Measurements from ENCODE around the gene EXOC3. TPM values are rescaled to one million over a fixed set of nuclear protein-coding genes. Genes with fewer than 3 reads are reported as not detected.

EXOC3 gene
- total RNA-seq, 1 donor from 2014 or later: 66.4 TPM

DNA sequence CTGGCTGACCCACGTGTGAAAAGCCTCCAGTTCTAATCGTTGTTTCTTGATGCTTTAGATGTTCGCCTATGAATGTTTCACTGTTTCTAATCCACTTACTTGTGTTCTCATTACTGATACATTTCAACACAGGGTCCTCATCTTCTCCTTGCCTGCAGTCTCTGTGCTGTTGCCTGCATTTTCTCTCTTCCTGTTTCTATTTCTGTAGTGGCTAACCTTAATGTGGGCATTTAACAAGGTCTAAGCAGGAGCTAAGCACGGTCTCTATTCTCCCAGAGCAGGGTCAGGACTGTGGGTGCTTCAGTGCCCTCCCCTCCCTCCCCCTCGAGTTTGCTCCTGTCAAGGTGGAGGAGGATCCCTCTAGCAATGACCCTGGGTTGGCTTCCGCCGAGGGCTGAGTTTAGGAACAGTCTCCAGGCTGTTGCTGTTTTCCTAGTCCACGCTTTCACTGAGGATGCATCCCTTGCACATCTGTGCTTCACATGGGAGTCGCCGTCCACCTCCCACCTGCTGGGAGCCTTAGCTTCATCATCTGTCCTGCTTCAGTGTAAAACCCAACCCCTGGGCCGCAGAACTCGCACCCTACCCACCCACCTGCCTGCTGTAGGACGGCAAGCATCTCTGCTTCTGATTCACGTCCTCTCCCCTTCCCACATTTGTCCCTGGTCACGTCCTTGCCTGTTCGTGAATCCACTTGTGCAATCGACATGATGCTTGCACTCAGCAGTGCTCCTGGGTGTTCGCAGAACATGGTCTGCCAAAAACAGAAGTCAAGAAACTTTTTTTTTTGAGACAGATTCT, 2.4 kb upstream of the EXOC3 start:
- Mint-ChIP-seq H3K36me3 (ENCODE audit: low read depth) (peaks cover 7% of the 10 kb centered on the region), H3K9me3 (no peaks in the 10 kb centered on the region), H3K27ac (no peak overlapping the region), H3K4me1 (ENCODE audit: low read depth) (peaks cover 27% of the 10 kb centered on the region), H3K4me3 (ENCODE audit: low read depth) (peak overlapping the region; percentile 2), H3K27me3 (ENCODE audit: low read depth) (no peaks in the 10 kb centered on the region)
- no peak for DNase-seq (ENCODE audit: low spot score)
- intact Hi-C loops (cut with micrococcal nuclease): no loop called here

DNA sequence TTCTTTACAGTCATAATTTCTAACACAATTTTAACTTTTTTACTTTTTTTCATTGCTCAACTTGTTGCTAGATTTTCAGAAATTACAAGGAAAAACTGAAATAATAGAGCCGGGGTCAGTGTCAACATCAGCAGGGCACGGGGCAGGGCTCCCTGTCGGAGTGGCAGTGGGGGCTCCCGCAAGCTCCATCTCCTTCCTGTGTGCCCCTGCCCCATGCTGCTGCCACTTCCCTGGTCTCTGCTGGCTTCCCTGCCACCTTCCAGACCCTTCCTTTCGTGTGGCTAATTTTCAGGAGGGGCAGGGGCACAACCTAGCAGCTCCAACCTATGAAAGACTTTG, 1.0 kb upstream of the EXOC3 start:
- intact Hi-C loops (cut with micrococcal nuclease): no loop called here
- peaks cover 33% of the 10 kb centered on the region for H3K4me1 Mint-ChIP-seq (ENCODE audit: low read depth)
- H3K27ac Mint-ChIP-seq: peak overlapping the region; percentile 96
- DNase-seq (ENCODE audit: low spot score): no peak
- H3K9me3 Mint-ChIP-seq: no peaks in the 10 kb centered on the region
- H3K27me3 Mint-ChIP-seq (ENCODE audit: low read depth): no peaks in the 10 kb centered on the region
- H3K36me3 Mint-ChIP-seq (ENCODE audit: low read depth): peaks cover 17% of the 10 kb centered on the region
- peak overlapping the region; percentile 97 for H3K4me3 Mint-ChIP-seq (ENCODE audit: low read depth)

DNA sequence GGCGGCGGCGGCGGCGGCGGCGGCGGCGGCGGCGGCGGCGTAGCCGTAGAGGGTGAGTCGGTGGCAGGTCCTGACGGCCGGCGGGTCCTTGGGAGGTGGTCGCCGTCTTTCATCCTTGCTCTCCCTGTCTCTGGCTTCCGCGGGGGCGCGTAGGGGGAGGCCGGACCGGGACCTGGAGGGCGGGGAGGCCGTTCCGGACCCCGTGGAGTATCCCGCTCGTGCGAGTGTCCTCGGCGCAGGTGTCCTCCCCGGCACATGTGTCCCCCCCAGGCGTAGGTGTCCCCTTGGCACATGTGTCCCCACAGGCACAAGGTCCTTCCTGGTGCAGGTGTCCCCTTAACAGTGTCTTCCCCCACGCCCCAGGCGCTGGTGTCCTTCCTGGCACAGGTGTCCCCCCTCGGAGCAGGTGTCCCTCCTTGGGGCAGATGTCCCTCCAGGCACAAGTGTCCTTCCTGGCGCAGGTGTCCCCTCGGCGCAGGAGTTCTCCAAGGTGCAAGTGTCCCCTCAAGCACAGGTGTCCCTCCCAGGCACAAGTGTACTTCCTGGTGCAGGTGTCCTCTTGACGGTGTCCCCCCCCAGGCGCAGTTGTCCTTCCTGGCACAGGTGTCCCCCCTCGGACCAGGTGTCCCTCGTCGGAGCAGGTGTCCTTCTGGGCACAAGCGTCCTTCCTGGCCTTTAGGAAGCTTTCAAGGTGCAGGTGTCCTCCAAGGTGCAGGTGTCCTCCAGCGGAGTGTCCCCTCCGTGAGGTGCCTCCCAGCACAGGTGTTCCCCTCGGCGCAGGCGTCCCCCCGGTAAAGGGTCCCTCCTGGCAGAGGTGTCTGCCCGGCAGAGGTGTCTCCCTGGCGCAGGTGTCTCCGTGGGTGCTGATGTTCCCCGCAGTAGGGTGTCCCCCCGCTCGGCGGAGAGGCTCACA, 519 bp downstream of the EXOC3 start:
- intact Hi-C loops (cut with micrococcal nuclease): no loop called here
- H3K9me3 Mint-ChIP-seq: no peaks in the 10 kb centered on the region
- peak overlapping the region; percentile 79 for H3K27ac Mint-ChIP-seq
- DNase-seq (ENCODE audit: low spot score): no peak
- H3K4me3 Mint-ChIP-seq (ENCODE audit: low read depth): peak overlapping the region; percentile 84
- H3K4me1 Mint-ChIP-seq (ENCODE audit: low read depth): peaks cover 34% of the 10 kb centered on the region
- no peaks in the 10 kb centered on the region for H3K27me3 Mint-ChIP-seq (ENCODE audit: low read depth)
- peaks cover 32% of the 10 kb centered on the region for H3K36me3 Mint-ChIP-seq (ENCODE audit: low read depth)

DNA sequence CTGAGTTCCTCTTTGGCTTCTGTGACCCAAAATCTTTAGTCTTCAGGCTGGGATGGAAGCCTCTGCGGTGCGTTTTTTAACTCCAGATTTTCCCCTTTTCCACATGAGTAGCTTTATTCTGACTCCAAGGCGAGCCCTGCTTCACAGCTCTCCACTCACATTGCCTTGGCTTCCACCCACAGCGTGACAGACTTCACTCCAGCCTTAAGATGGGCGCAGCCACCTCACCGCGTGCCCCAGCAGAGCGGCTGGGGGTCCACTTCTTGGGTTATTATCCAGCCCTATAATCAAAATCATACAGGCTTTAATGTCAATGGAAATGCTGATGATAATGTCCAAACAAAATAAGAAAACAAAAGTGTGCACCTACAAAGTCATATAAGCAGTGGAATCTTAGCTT, 1.2 kb downstream of the EXOC3 start:
- intact Hi-C loops (cut with micrococcal nuclease): no loop called here
- Mint-ChIP-seq H3K4me1 (ENCODE audit: low read depth) (peaks cover 34% of the 10 kb centered on the region), H3K27ac (peak overlapping the region; percentile 60), H3K27me3 (ENCODE audit: low read depth) (no peaks in the 10 kb centered on the region), H3K4me3 (ENCODE audit: low read depth) (peak overlapping the region; percentile 84), H3K36me3 (ENCODE audit: low read depth) (peaks cover 39% of the 10 kb centered on the region), H3K9me3 (no peaks in the 10 kb centered on the region)
- no peak for DNase-seq (ENCODE audit: low spot score)

DNA sequence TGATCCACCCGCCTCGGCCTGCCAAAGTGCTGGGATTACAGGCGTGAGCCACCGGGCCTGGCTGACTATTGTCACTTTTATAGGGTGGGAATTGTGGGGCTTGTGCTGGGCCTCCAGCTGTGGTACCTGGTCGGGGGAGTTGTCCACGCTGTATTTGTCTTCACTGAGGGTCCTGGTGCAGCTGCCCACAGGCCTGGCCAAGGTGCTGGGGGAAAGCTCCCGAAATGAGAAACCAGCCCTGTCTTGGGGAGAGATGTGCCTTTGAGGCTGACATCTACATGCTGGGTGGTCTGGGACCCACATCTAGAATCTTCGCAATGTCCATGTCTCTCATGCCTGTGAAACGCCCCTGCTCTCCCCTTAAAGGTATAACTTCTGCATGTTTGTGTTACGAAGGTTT, 2.6 kb downstream of the EXOC3 start:
- H3K4me3 Mint-ChIP-seq (ENCODE audit: low read depth): no peak overlapping the region
- peaks cover 53% of the 10 kb centered on the region for H3K36me3 Mint-ChIP-seq (ENCODE audit: low read depth)
- H3K9me3 Mint-ChIP-seq: peaks cover 5% of the 10 kb centered on the region
- H3K27me3 Mint-ChIP-seq (ENCODE audit: low read depth): no peaks in the 10 kb centered on the region
- H3K27ac Mint-ChIP-seq: peak overlapping the region; percentile 43
- peaks cover 34% of the 10 kb centered on the region for H3K4me1 Mint-ChIP-seq (ENCODE audit: low read depth)
- DNase-seq (ENCODE audit: low spot score): no peak
- intact Hi-C loops (cut with micrococcal nuclease): no loop called here

DNA sequence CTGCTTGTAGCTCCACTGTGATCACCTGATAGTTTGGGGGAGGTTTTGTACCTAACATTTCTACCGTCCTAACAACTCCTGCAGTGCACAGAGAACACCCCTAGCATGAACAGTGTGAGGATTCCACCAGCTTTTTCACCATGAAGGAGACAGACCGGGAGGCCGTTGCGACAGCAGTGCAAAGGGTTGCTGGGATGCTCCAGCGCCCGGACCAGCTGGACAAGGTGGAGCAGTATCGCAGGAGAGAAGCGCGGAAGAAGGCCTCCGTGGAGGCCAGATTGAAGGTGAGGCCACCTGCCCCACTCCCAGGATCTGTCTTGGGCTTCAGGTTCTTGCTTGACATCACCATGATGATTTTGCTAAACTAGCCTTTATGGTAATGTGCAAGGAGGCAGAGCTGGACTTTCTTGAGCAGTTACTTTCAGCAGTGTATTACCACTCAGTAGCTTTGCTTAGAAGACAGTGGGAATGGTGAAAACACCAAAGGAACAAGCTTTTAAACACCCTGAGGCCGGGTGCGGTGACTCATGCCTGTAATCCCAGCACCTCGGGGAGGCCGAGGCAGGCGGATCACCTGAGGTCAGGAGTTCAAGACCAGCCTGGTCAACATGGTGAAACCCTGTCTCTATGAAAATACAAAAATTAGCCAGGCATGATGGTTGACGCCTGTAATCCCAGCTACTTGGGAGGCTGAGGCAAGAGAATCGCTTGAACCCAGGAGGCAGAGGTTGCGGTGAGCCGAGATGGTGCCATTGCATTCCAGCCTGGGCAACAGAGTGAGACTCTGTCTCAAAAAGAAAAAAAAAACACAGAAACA, 3.3 kb downstream of the EXOC3 start:
- H3K27ac Mint-ChIP-seq: peak overlapping the region; percentile 43
- no peaks in the 10 kb centered on the region for H3K27me3 Mint-ChIP-seq (ENCODE audit: low read depth)
- no peak for DNase-seq (ENCODE audit: low spot score)
- H3K4me1 Mint-ChIP-seq (ENCODE audit: low read depth): peaks cover 30% of the 10 kb centered on the region
- intact Hi-C loops (cut with micrococcal nuclease): loop anchor here (2.0 kb wide), 1 partner anchor 25 kb away; no protein-coding TSS in a partner anchor
- no peak overlapping the region for H3K4me3 Mint-ChIP-seq (ENCODE audit: low read depth)
- H3K36me3 Mint-ChIP-seq (ENCODE audit: low read depth): peaks cover 60% of the 10 kb centered on the region
- H3K9me3 Mint-ChIP-seq: peaks cover 12% of the 10 kb centered on the region

DNA sequence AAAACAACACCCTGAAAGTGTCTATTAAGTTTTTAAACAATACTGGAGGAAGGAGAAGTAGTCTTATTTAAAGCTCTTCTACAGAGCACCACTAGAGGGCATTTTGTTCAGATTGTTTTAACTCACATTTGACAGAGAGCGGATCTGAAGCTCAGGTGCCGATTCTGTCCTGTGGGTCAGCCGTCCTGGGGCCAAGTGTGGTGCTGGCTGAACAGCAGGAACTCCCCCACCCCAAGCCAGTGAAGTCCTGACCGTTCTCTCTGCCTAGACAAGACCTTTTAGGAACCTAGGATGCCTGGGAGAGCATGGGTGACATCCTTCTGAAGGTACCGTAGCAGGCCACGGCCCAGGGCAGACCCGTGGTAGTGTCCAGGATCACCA, 3.9 kb downstream of the EXOC3 start:
- Mint-ChIP-seq H3K27ac (no peak overlapping the region), H3K27me3 (ENCODE audit: low read depth) (no peaks in the 10 kb centered on the region), H3K9me3 (peaks cover 18% of the 10 kb centered on the region), H3K4me1 (ENCODE audit: low read depth) (peaks cover 28% of the 10 kb centered on the region), H3K4me3 (ENCODE audit: low read depth) (no peak overlapping the region), H3K36me3 (ENCODE audit: low read depth) (peaks cover 66% of the 10 kb centered on the region)
- intact Hi-C loops (cut with micrococcal nuclease): loop anchor here (2.0 kb wide), 1 partner anchor 24 kb away; no protein-coding TSS in a partner anchor
- DNase-seq (ENCODE audit: low spot score): no peak

DNA sequence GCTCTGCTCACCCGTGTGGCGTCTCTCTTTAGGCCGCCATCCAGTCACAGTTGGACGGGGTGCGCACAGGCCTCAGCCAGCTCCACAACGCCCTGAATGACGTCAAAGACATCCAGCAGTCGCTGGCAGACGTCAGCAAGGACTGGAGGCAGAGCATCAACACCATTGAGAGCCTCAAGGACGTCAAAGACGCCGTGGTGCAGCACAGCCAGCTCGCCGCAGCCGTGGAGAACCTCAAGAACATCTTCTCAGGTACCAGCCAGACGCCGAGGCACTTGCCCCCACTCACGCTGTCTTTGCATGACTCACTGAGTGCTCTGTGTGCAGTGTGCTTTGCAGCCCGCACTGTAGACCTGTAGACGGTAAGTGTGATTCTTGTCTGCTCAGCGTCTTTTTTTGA, 4.5 kb downstream of the EXOC3 start:
- Mint-ChIP-seq H3K9me3 (peaks cover 24% of the 10 kb centered on the region), H3K36me3 (ENCODE audit: low read depth) (peaks cover 72% of the 10 kb centered on the region), H3K27me3 (ENCODE audit: low read depth) (no peaks in the 10 kb centered on the region), H3K27ac (no peak overlapping the region), H3K4me1 (ENCODE audit: low read depth) (peaks cover 25% of the 10 kb centered on the region), H3K4me3 (ENCODE audit: low read depth) (no peak overlapping the region)
- intact Hi-C loops (cut with micrococcal nuclease): loop anchor here (2.0 kb wide), 1 partner anchor 23 kb away; no protein-coding TSS in a partner anchor
- no peak for DNase-seq (ENCODE audit: low spot score)

DNA sequence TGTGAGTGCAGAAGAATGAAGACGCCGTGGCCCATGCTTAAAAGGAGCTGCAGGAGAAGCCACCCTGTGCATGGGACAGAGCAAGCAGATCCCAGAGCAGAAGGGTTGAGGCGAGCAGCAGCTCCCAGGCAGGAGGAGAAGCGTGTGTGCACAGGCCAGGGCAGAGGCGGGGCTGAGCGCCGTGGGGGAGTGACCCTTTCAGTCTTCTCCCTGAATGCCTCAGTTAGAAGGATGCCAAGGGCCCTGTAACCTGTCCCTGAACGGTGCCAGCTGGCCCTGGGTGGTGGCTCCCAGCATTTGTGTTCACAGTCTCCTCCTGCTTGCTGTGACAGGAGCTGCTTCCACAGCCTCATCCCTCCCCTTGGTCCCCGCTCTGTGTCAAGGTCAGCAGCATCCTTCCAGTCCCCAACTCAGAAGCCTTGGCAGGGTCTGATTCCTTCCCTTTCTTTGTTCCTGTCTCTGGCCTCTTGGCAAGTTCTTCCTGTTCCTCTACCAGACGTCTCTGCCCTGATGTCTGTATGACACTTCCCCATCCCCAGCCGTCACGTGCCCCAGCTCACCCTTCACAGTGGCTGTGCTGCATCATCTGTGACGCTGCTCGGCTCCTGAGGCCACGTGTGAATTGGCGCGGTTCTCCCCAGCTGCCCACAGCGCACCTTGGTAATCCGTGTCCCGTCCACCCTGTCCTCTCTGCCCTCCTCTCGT, 5.2 kb downstream of the EXOC3 start:
- intact Hi-C loops (cut with micrococcal nuclease): no loop called here
- H3K27ac Mint-ChIP-seq: no peak overlapping the region

DNA sequence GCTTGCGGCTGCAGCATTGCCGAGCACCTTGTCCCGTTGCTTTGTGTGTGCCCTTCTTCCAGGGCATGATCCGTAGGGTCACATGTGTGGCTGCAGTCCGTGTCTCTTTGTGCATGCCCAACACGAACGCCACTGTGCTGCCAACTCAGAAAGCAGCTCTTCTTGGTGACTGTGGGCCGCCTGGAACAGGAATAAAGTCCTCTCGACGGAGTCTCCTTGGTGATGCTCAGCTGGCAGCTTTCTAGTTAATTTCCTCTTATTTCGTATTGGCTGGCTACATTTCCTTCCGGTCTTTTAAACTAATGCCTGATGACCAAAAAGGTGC, 5.8 kb downstream of the EXOC3 start:
- Mint-ChIP-seq H3K27me3 (ENCODE audit: low read depth) (no peaks in the 10 kb centered on the region), H3K4me1 (ENCODE audit: low read depth) (peaks cover 31% of the 10 kb centered on the region), H3K4me3 (ENCODE audit: low read depth) (no peak overlapping the region)

More for the DNA sequence above, 5.2 kb downstream of the EXOC3 start:
- Mint-ChIP-seq H3K9me3 (peaks cover 28% of the 10 kb centered on the region), H3K27me3 (ENCODE audit: low read depth) (no peaks in the 10 kb centered on the region), H3K36me3 (ENCODE audit: low read depth) (peaks cover 79% of the 10 kb centered on the region), H3K4me1 (ENCODE audit: low read depth) (peaks cover 29% of the 10 kb centered on the region), H3K4me3 (ENCODE audit: low read depth) (no peak overlapping the region)
- no peak for DNase-seq (ENCODE audit: low spot score)

DNA sequence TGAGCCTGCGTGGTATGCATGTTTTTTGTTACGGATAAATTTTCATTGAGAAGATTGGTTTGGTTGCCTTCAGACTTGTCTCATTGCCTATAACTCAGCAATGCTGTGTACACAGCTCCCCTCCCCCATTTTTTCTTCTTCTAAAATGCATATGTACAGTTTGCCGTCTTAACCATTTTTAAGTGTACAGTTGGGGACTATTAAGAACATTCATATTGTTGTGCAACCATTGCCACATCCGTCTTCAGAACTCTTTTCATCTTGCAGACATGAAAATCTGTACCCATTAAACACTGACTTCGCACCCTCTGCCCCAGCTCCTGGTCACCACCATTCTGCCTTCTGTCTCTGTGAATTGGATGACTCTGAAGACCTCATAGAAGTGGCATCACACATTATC, 6.2 kb downstream of the EXOC3 start:
- H3K27ac Mint-ChIP-seq: no peak overlapping the region
- H3K4me3 Mint-ChIP-seq (ENCODE audit: low read depth): no peak overlapping the region
- peaks cover 28% of the 10 kb centered on the region for H3K9me3 Mint-ChIP-seq
- H3K27me3 Mint-ChIP-seq (ENCODE audit: low read depth): no peaks in the 10 kb centered on the region
- intact Hi-C loops (cut with micrococcal nuclease): no loop called here
- H3K36me3 Mint-ChIP-seq (ENCODE audit: low read depth): peaks cover 88% of the 10 kb centered on the region
- H3K4me1 Mint-ChIP-seq (ENCODE audit: low read depth): peaks cover 32% of the 10 kb centered on the region
- DNase-seq (ENCODE audit: low spot score): no peak

More for the DNA sequence above, 5.8 kb downstream of the EXOC3 start:
- H3K27ac Mint-ChIP-seq: no peak overlapping the region
- no peak for DNase-seq (ENCODE audit: low spot score)
- H3K36me3 Mint-ChIP-seq (ENCODE audit: low read depth): peaks cover 84% of the 10 kb centered on the region
- H3K9me3 Mint-ChIP-seq: peaks cover 28% of the 10 kb centered on the region
- intact Hi-C loops (cut with micrococcal nuclease): no loop called here
